ENCODE measurements around the gene SYPL1. TPM values are rescaled to one million over a fixed set of nuclear protein-coding genes. Genes with fewer than 3 reads are reported as not detected.
A peak's percentile ranks its signal among the peaks of the same experiment; 100 is the strongest.

The SYPL1 gene
- total and polyA plus RNA-seq, 5 donors = 72.2 to 86.9 (median 78.0) TPM

- no peaks in the 10 kb centered on the region for H3K9me3 ChIP-seq (ENCODE audit: control insufficient read depth, low read length)
- H3K4me3 ChIP-seq (ENCODE audit: low read length) = peak overlapping the region; percentile 28
- H3K4me1 ChIP-seq (ENCODE audit: control insufficient read depth, insufficient read depth, low read length) = peaks cover 22% of the 10 kb centered on the region
- H3K27me3 ChIP-seq (ENCODE audit: control insufficient read depth, insufficient read depth) = no peaks in the 10 kb centered on the region
- WGBS = 41% methylated on average over 26 of the region's 26 CpGs
- ATAC-seq (peak in 1 of 2 donors; percentile 21), DNase-seq (no peak)
- H3K27ac ChIP-seq (ENCODE audit: low read length) = peak overlapping the region; percentile 97
- intact Hi-C loops (cut with DNase I) = no loop called here
These were observed 46.3 kb downstream of the SYPL1 start for GRCh38 chr7:106065575-106066500.

DNA sequence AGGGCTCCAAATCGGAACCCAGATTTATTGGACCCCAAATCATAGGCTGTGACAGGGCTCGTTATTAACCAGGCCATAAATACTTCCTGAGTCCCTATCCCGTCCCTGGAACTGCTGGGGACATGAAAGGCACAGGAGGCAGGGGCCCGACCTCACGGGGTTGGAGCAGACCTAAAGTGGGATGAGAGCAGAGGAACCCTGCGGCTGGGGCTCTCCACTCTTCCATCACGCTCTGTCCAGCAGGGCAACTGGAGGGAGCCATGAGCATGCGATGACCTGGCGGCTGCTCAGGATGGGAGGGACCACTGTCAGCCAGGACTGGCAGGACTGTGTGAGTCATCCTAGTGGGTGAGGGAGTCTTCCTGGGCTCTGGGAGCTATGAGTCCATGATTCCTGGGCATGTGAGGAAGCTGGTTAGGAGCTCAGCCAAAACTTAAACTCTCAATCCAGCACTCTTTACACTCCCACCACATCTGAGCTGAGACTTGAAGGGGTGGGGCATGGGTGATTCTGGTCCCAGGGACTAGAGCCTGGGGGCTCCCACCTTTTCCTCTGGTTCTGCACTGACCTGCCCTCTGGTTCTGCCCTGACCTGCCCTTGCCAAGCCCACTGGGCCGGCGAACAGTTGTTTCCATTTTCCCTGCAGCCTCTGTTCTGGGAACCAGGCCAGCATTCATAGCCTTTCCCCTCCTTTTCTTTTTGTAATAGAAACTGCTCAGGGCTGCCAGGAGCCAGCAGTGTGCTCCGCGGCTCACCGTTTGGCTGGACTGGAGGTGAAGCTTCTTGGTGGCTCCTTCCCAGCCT lies 47.1 kb downstream of the SYPL1 start:
- WGBS = 29% methylated on average over 14 of the region's 14 CpGs
- intact Hi-C loops (cut with DNase I) = no loop called here
- Histone ChIP-seq H3K9me3 (ENCODE audit: control insufficient read depth, low read length) (no peaks in the 10 kb centered on the region), H3K4me1 (ENCODE audit: control insufficient read depth, insufficient read depth, low read length) (peaks cover 16% of the 10 kb centered on the region), H3K27ac (ENCODE audit: low read length) (peak overlapping the region; percentile 97), H3K27me3 (ENCODE audit: control insufficient read depth, insufficient read depth) (no peaks in the 10 kb centered on the region), H3K4me3 (ENCODE audit: low read length) (peak overlapping the region; percentile 28)
- peak; percentile 93 to 95 for ATAC-seq
- peak; percentile 90 to 92 (median 91) for DNase-seq

DNA sequence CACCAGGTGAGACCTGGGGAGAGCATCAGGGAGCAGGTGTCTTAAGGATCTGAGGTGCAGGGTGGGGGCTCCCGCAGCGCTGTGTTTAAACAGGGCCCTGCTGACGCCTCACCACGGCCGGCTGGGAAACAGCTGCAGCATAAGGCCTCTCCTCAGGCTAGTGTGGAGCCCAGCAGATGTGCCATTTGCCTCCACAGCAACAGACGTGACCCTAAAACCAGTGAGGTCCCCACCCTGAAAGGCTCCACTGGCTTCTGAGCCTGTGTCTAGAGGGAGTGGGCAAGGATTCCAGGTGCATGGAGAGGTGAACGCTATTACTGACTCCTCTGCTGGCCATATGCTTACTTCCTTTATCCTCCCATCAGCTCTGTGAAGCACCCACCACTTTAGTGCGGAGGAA lies 47.8 kb downstream of the SYPL1 start:
- Histone ChIP-seq H3K4me1 (ENCODE audit: control insufficient read depth, insufficient read depth, low read length) (peaks cover 14% of the 10 kb centered on the region), H3K27ac (ENCODE audit: low read length) (peak overlapping the region; percentile 97), H3K27me3 (ENCODE audit: control insufficient read depth, insufficient read depth) (no peaks in the 10 kb centered on the region), H3K9me3 (ENCODE audit: control insufficient read depth, low read length) (no peaks in the 10 kb centered on the region), H3K4me3 (ENCODE audit: low read length) (no peak overlapping the region)
- WGBS = 86% methylated on average over 8 of the region's 8 CpGs
- DNase-seq = peak in 1 of 3 donors; percentile 50
- intact Hi-C loops (cut with DNase I) = no loop called here
- ATAC-seq = no peak

DNA sequence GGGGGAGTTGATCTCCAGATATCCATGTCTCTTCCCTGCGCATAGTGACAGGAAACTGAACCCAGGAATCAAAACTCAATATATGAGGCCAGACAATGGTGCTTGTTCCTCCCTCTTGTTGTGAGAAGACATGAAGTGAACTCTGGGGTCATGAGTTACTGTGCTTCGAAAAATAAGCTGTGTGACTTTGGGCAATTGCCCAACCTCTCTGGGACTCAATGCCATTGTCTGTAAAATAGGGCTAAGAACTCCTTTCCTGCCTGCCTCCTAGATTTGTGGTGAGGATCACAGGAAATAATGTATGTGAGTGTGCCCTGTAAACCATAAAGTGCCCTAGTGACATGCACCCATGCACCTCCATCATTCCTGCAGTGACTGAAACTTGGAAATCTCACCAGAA lies 48.4 kb downstream of the SYPL1 start:
- Histone ChIP-seq H3K4me1 (ENCODE audit: control insufficient read depth, insufficient read depth, low read length) (peaks cover 11% of the 10 kb centered on the region), H3K4me3 (ENCODE audit: low read length) (no peak overlapping the region), H3K9me3 (ENCODE audit: control insufficient read depth, low read length) (no peaks in the 10 kb centered on the region), H3K27me3 (ENCODE audit: control insufficient read depth, insufficient read depth) (no peaks in the 10 kb centered on the region), H3K27ac (ENCODE audit: low read length) (no peak overlapping the region)
- WGBS = 68% methylated on average over 2 of the region's 2 CpGs
- no peak for ATAC-seq
- intact Hi-C loops (cut with DNase I) = no loop called here
- DNase-seq = no peak

DNA sequence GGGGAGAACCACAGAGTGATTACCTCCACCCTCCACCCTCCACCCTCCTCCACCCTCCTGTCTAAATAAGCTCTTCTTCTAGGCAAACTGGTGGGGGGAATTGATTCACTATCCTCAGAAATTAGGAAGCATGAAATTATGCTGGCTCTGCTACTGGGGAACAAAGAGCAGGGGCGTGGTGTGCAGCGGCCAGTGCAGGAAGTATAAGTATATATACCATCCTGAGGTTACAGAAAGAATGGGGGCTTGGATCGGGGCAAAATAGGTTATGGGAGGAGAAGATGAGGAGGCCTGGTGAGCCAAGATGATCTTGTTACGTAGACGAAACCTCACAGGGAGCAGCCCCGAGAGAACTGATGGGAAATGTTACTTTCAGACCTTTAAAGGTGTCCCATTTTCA lies 49.1 kb downstream of the SYPL1 start:
- Histone ChIP-seq H3K27me3 (ENCODE audit: control insufficient read depth, insufficient read depth) (no peaks in the 10 kb centered on the region), H3K27ac (ENCODE audit: low read length) (no peak overlapping the region), H3K4me3 (ENCODE audit: low read length) (no peak overlapping the region), H3K4me1 (ENCODE audit: control insufficient read depth, insufficient read depth, low read length) (peaks cover 11% of the 10 kb centered on the region), H3K9me3 (ENCODE audit: control insufficient read depth, low read length) (no peaks in the 10 kb centered on the region)
- intact Hi-C loops (cut with DNase I) = no loop called here
- no peak for ATAC-seq
- no peak for DNase-seq
- WGBS = 82% methylated on average over 6 of the region's 6 CpGs

DNA sequence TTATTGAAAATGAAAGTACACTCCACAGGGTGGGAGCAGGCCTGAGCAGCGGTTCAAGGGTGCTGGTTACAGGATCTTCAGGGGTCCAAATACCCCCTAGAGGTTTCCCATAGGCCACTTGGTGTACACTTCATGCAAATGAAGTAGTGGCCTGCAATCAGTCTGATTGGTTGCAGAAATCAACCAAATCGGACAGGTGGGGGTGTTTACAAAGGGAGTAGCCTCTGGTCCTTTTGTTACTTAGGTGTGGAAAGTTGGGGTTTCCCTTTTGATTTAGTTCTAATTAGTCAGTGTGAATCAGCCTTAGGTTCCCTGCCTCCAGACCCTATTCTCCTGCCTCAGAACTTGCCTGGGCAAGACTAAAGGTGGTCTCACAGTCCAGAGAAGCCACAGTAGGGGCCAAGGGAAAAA lies 49.6 kb downstream of the SYPL1 start:
- WGBS = 92% methylated on average over 2 of the region's 2 CpGs
- no peak overlapping the region for H3K4me3 ChIP-seq (ENCODE audit: low read length)
- no peak for ATAC-seq
- peaks cover 11% of the 10 kb centered on the region for H3K4me1 ChIP-seq (ENCODE audit: control insufficient read depth, insufficient read depth, low read length)
- no peak for DNase-seq
- no peak overlapping the region for H3K27ac ChIP-seq (ENCODE audit: low read length)
- no peaks in the 10 kb centered on the region for H3K27me3 ChIP-seq (ENCODE audit: control insufficient read depth, insufficient read depth)
- intact Hi-C loops (cut with DNase I) = no loop called here
- no peaks in the 10 kb centered on the region for H3K9me3 ChIP-seq (ENCODE audit: control insufficient read depth, low read length)

DNA sequence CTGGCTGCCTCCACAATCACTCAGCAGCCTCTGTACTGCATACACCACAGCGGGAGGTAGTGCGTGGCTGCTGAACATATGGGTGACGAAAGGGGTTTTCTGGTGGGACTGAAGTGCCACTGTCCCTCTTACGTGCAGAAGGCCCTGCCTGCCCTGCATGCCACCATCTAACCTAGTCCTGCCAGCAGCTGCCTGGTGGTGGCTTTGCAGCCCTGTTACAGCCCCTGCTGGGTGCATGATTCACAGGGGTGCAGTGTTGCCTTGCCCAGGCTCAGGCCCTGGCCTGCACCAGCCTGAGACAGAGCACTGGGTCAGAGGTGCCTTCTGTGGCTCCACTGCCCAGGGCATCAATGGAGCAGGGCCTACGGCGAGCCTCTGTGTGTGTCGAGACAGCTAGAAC lies 50.1 kb downstream of the SYPL1 start:
- intact Hi-C loops (cut with DNase I) = no loop called here

GRCh38 chr7:106061301-106061979 lies 50.7 kb downstream of the SYPL1 start:
- peaks cover 11% of the 10 kb centered on the region for H3K4me1 ChIP-seq (ENCODE audit: control insufficient read depth, insufficient read depth, low read length)

More for the DNA sequence above, 50.1 kb downstream of the SYPL1 start:
- Histone ChIP-seq H3K4me1 (ENCODE audit: control insufficient read depth, insufficient read depth, low read length) (peaks cover 11% of the 10 kb centered on the region), H3K9me3 (ENCODE audit: control insufficient read depth, low read length) (no peaks in the 10 kb centered on the region), H3K27ac (ENCODE audit: low read length) (no peak overlapping the region), H3K4me3 (ENCODE audit: low read length) (no peak overlapping the region), H3K27me3 (ENCODE audit: control insufficient read depth, insufficient read depth) (no peaks in the 10 kb centered on the region)
- WGBS = 97% methylated on average over 7 of the region's 7 CpGs
- DNase-seq = no peak
- no peak for ATAC-seq

DNA sequence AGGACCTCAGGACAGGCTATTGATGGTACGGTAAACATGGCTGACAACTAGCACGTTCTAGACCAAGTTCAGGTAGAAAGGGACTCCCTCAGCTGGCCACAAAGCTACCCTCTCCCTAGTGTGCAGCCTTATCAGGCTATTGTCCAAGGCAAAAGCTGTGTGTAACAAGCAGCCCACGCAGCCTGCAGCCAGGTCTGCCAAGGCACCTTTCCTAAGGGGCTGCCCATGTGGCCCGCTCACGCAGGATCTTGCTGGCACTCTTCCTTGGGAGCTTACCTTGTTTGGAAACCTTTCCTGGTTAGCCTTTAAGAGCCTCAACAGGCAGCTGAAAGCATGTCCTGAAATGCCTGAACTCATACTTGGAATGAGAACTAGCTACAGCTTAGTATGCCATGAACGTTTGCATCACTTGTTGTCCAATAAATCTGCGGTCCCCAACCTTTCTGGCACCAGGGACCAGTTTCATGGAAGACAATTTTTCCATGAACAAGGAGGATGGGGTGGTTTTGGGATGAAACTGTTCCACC lies 51.7 kb downstream of the SYPL1 start:
- H3K27ac ChIP-seq (ENCODE audit: low read length) = no peak overlapping the region
- H3K4me1 ChIP-seq (ENCODE audit: control insufficient read depth, insufficient read depth, low read length) = peaks cover 7% of the 10 kb centered on the region
- no peaks in the 10 kb centered on the region for H3K9me3 ChIP-seq (ENCODE audit: control insufficient read depth, low read length)
- WGBS = 96% methylated on average over 7 of the region's 7 CpGs
- no peak overlapping the region for H3K4me3 ChIP-seq (ENCODE audit: low read length)
- DNase-seq = no peak
- H3K27me3 ChIP-seq (ENCODE audit: control insufficient read depth, insufficient read depth) = no peaks in the 10 kb centered on the region
- ATAC-seq = no peak
- intact Hi-C loops (cut with DNase I) = no loop called here

More at GRCh38 chr7:106061301-106061979, 50.7 kb downstream of the SYPL1 start:
- Histone ChIP-seq H3K4me3 (ENCODE audit: low read length) (no peak overlapping the region), H3K27ac (ENCODE audit: low read length) (no peak overlapping the region), H3K9me3 (ENCODE audit: control insufficient read depth, low read length) (no peaks in the 10 kb centered on the region), H3K27me3 (ENCODE audit: control insufficient read depth, insufficient read depth) (no peaks in the 10 kb centered on the region)
- no peak for ATAC-seq
- intact Hi-C loops (cut with DNase I) = no loop called here
- WGBS = 93% methylated on average over 9 of the region's 9 CpGs
- DNase-seq = no peak

DNA sequence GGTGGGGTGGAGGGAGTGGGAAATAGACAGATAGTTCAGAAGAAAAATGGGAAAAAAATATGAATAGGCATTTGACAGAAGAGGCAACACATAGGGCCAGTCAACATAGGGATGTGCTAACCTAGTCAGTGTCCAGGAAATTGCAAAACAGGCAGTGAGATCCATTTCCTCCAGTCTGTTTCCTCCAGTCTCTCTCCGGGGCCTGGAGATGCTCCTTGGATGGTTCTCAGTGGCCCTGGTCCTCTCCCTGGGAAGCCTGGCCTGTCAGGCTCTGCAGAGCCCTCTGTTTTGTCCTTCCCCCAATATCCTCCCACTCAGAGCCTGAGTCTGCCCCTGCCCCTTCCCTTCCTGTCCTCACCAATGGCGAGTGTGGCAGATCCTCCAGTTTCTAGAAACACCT lies 52.6 kb downstream of the SYPL1 start:
- DNase-seq (no peak), ATAC-seq (no peak)
- no peaks in the 10 kb centered on the region for H3K9me3 ChIP-seq (ENCODE audit: control insufficient read depth, low read length)
- intact Hi-C loops (cut with DNase I) = loop anchor here in 2 of 4 donors (2.0 to 5.0 kb wide), 2 partner anchors 93 kb away; no protein-coding TSS in a partner anchor
- 67% methylated on average over 2 of the region's 2 CpGs for WGBS
- peaks cover 3% of the 10 kb centered on the region for H3K4me1 ChIP-seq (ENCODE audit: control insufficient read depth, insufficient read depth, low read length)
- H3K27me3 ChIP-seq (ENCODE audit: control insufficient read depth, insufficient read depth) = no peaks in the 10 kb centered on the region
- no peak overlapping the region for H3K4me3 ChIP-seq (ENCODE audit: low read length)
- H3K27ac ChIP-seq (ENCODE audit: low read length) = no peak overlapping the region

Measured in right cardiac atrium (tissue), 5 donors.